ENCODE results near the gene ZNF385D. TPM values are rescaled to one million over a fixed set of nuclear protein-coding genes. Genes with fewer than 3 reads are reported as not detected.
A peak's percentile ranks its signal among the peaks of the same experiment; 100 is the strongest.

The ZNF385D gene
- total RNA-seq, 1 donor from 2014 or later, result 2.6 TPM

DNA sequence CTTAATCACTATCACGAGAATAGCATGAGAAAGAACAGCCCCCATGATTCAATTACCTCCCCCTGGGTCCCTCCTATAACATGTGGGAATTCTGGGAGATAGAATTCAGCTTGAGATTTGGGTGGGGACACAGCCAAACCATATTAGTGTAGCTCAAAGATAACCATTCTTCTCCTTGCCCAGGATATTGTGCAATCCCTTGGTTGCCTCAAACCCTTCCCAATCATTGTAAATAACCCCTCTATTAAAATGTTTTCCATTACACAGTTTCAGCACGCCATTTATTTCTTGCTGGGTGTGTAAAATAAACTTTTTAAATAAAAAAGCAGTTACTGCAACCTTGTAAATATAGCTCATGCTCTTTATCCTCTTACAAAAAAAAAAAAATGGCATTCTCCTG is 47.7 kb downstream of the ZNF385D start:
- intact Hi-C loops (cut with DNase I), result no loop called here
- ATAC-seq (no peak), DNase-seq (ENCODE audit: missing footprints) (no peak)

- DNase-seq (ENCODE audit: missing footprints) (no peak), ATAC-seq (no peak)
- intact Hi-C loops (cut with DNase I), result no loop called here
Observed at GRCh38 chr3:21697707-21698106, 53.3 kb downstream of the ZNF385D start.

GRCh38 chr3:21694506-21694905 is 56.5 kb downstream of the ZNF385D start:
- DNase-seq (ENCODE audit: missing footprints), result no peak
- intact Hi-C loops (cut with DNase I), result no loop called here
- ATAC-seq, result no peak

GRCh38 chr3:21691036-21691435 is 60.0 kb downstream of the ZNF385D start:
- no peak for ATAC-seq
- no peak for DNase-seq (ENCODE audit: missing footprints)
- intact Hi-C loops (cut with DNase I), result no loop called here

- ATAC-seq (no peak), DNase-seq (ENCODE audit: missing footprints) (no peak)
- intact Hi-C loops (cut with DNase I), result no loop called here
Observed at GRCh38 chr3:21682206-21682605, 68.8 kb downstream of the ZNF385D start.

- intact Hi-C loops (cut with DNase I), result no loop called here
- ATAC-seq (no peak), DNase-seq (ENCODE audit: missing footprints) (no peak)
Observed at GRCh38 chr3:21673393-21673792, 77.6 kb downstream of the ZNF385D start.

- intact Hi-C loops (cut with DNase I), result no loop called here
- ATAC-seq (no peak), DNase-seq (ENCODE audit: missing footprints) (no peak)
Observed at GRCh38 chr3:21672303-21672702, 78.7 kb downstream of the ZNF385D start.

- DNase-seq (ENCODE audit: missing footprints) (no peak), ATAC-seq (no peak)
- intact Hi-C loops (cut with DNase I), result no loop called here
Observed at GRCh38 chr3:21670386-21670785, 80.6 kb downstream of the ZNF385D start.

GRCh38 chr3:21668012-21668411 is 83.0 kb downstream of the ZNF385D start:
- intact Hi-C loops (cut with DNase I), result no loop called here
- DNase-seq (ENCODE audit: missing footprints) (no peak), ATAC-seq (no peak)

DNA sequence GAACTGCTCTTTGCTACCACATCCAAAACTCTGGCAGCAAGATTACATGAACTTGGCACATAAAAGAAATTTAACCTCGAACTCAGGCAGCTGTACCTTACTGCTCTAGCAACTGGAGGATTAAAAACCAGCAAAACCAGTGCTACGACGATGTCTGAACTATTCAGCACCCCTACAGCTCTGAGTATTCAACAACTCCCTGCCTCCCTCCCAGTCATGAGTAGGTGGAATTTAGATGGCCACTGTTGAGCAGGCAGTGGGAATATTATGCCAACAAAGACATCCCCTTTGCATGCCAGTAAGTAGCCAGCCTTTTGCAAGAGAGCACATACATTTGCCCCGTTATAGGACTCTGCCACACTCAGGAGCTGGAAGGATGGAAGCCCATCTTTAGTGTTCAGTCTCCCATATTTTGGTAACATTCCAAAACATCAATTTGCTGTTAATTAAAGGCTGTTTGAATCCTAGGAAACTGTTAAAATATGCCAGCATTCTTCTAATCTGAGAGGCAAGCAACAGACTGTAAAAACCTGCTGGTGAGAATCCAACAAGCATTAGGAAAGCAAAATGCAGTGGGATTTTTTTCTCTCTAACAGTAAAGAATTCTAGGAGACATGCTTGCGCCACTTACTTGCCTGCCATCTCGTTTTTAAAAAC is 85.4 kb downstream of the ZNF385D start:
- intact Hi-C loops (cut with DNase I), result no loop called here
- no peak for ATAC-seq

DNA sequence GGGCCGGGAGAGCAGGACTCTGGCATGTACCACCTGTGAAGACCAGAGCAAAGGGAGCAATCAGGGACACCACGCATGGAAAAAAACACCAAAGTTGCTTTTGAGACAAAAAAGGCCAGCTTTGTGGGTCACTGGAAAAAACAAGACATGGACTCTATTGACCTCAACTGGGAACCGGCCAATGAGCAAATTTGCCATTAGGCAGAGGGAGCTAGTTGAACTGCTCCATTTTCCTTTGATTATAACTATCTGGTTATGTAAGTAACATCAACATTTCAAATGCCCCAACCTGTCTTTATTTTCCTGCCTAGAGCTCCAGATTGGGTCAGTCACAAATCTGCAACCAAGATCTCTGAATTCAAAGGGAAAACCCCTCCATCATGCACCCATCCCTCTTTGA is 86.0 kb downstream of the ZNF385D start:
- ATAC-seq (no peak), DNase-seq (ENCODE audit: missing footprints) (no peak)
- intact Hi-C loops (cut with DNase I), result no loop called here

More for the DNA sequence above, 85.4 kb downstream of the ZNF385D start:
- DNase-seq (ENCODE audit: missing footprints), result no peak

DNA sequence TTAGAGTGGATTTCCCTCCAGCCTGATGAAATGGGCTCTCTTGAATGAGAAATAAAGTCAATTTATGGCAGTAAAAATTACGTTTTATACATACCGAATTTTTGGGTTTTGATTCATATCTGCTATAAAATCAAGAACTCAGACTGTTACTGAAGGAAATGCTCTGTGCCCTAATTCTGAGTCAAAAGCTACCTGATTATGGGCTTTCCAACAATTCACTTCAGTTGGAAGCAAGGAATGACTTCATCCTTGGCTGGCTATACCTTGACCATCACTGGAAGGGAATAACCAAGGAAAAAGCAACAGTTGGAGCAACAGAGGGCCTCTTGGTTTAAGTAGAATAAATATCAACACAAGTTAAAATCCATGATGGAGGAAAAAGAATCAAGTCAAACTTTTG is 88.6 kb downstream of the ZNF385D start:
- no peak for ATAC-seq
- intact Hi-C loops (cut with DNase I), result no loop called here
- DNase-seq (ENCODE audit: missing footprints), result no peak

- no peak for ATAC-seq
- intact Hi-C loops (cut with DNase I), result no loop called here
Observed at GRCh38 chr3:21654662-21655061, 96.3 kb downstream of the ZNF385D start.

DNA sequence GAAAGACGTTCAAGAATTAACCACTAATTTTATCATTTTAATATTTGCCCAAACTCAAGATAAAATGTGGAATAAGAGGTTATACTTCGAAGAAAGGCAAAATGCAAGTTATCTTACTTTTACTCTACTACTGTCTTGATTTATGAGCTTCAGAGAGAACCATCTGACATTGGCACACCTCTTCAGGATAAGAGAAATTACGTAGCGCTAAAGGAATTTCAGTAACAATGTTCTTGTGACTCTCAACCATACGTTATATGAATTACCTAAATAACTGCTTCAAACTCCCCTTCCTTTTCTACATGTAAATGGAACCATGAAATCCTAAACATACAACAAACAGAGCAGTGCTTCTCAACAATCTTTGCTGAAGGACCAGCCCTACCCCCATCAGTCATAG is 96.8 kb downstream of the ZNF385D start:
- ATAC-seq, result no peak
- no peak for DNase-seq (ENCODE audit: missing footprints)
- intact Hi-C loops (cut with DNase I), result no loop called here

More at GRCh38 chr3:21654662-21655061, 96.3 kb downstream of the ZNF385D start:
- DNase-seq (ENCODE audit: missing footprints), result no peak

- no peak for ATAC-seq
- intact Hi-C loops (cut with DNase I), result no loop called here
- DNase-seq (ENCODE audit: missing footprints), result no peak
Observed at GRCh38 chr3:21649519-21649918, 101.5 kb downstream of the ZNF385D start.

GRCh38 chr3:21647961-21648360 is 103.0 kb downstream of the ZNF385D start:
- intact Hi-C loops (cut with DNase I), result no loop called here
- no peak for ATAC-seq
- no peak for DNase-seq (ENCODE audit: missing footprints)

DNA sequence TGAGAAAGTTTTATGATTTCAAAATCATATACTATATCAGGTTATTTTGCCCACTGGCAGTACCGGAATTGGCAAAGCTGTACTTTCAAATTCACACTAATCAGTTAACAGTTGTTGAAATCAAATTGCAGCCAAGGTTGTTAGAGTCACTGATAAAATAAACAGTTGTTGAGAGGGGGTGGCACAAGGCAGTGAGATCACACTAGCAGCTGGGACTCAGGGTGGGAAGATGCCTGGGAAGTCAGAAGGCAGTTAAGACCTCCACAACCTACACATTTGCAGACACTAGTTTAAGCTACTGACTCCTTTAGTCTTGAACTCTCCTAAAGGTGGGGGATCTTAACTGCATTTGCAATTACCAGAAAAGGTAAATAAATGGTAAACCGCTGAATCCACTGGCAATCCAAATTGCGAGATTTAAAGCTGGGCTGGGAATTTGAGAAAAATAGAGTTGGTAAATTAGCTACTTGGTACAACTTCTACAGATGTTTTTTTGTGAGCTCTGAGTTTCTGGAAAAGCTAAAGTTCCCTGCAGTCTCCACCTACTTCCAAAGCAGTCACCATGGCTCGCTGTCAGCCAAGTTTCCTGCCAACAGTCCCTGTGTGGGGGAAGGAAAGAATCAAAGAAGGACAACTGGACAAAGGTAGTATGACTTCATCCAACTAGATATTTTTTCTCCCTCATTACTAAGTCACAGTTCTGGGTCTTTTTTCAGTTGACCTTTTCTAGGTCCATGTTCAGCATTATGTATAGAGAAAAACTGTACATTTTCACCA is 105.7 kb downstream of the ZNF385D start:
- DNase-seq (ENCODE audit: missing footprints) (peak; percentile 69), ATAC-seq (peak; percentile 93)
- intact Hi-C loops (cut with DNase I), result no loop called here

GRCh38 chr3:21644268-21644667 is 106.7 kb downstream of the ZNF385D start:
- DNase-seq (ENCODE audit: missing footprints) (no peak), ATAC-seq (no peak)
- intact Hi-C loops (cut with DNase I), result no loop called here

DNA sequence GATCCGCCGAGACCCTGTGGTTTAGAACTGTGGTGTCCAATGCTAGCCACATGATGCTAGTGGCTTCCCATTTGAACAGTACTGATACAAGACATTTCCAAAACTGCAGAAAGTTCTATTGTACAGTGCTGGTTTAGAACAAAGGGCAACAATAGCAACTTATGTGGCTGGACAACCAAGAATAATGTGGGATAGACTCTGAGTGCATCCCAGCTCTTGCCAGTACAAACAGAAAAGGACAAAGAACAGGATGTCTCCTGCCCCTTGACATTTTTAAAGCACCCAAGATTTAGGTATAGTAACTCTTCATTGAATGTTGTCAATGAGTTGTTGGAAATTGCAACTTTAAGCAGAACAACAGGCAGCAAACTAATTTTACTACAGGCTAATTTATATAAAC is 107.3 kb downstream of the ZNF385D start:
- ATAC-seq (no peak), DNase-seq (ENCODE audit: missing footprints) (no peak)
- intact Hi-C loops (cut with DNase I), result no loop called here

DNA sequence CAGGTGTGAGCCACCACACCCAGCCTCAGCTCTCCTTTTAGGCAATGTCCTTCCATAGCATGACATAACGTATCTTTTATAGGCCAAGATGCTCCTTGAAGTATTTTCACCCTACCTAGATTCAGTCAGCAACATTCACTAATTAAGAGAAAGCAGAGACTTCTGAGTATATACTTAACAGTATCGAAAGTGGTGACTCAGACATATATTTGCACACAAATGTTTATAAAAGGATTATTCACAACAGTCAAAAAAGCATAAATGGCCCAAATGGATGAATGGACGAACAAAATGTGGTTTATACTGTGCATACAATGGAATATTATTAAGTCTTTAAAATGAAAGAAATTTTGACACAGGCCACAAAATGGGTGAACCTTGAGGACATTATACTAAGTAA is 108.6 kb downstream of the ZNF385D start:
- DNase-seq (ENCODE audit: missing footprints) (no peak), ATAC-seq (no peak)
- intact Hi-C loops (cut with DNase I), result no loop called here

DNA sequence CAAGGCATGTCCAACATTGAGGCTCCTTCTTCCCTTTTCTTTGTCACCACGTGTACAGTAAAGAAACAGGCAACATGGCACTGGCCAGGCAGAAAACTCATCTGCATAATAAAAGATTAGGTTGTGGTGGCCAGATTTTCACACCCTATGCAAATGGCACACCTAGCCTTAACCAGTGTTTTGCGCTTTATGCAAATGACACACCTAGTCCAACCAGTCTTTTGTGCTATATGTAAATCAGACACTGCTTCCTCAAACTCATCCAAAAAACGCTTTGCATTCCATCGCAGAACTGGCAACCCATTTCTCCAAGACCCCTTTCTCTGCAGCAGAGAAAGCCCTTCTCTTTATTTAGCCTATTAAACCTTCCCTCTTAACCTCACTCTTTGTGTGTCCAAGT is 109.1 kb downstream of the ZNF385D start:
- ATAC-seq (no peak), DNase-seq (ENCODE audit: missing footprints) (no peak)
- intact Hi-C loops (cut with DNase I), result no loop called here

Data from Right ventricle myocardium inferior (tissue), 1 donor.